ENCODE data around the gene FGF1. TPM values are rescaled to one million over a fixed set of nuclear protein-coding genes. Genes with fewer than 3 reads are reported as not detected.
A peak's percentile ranks its signal among the peaks of the same experiment; 100 is the strongest.

FGF1 gene
- total RNA-seq, 1 donor from 2014 or later, result 1.8 TPM

DNA sequence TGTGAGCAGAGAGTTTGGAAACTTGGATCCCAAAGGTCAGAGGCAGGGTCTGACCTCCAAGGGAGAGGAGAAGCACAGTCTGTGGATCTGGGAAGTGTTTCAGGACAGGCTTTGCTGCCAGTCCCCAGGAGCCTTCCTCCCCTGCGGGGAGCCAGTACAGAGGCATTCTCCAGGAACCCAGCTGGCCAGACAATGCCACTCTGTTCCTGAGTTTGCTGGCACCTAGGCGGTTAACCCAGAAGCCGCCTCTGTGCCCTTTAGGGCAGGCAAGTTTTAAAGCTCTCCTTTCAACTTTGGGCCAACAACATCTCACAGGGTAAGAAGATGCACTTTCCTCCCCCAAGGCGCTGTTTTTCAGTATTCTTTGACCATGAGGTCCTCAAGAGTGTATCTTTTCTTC, 37.0 kb upstream of the FGF1 start:
- DNase-seq (no peak), ATAC-seq (no peak)
- H3K4me3 ChIP-seq, result no peak overlapping the region
- H3K4me1 ChIP-seq, result peaks cover 7% of the 10 kb centered on the region
- H3K9me3 ChIP-seq, result no peaks in the 10 kb centered on the region
- intact Hi-C loops (cut with DNase I), result no loop called here
- no peaks in the 10 kb centered on the region for H3K36me3 ChIP-seq
- no peak overlapping the region for H3K27ac ChIP-seq
- TF ChIP-seq, protein P1, sequence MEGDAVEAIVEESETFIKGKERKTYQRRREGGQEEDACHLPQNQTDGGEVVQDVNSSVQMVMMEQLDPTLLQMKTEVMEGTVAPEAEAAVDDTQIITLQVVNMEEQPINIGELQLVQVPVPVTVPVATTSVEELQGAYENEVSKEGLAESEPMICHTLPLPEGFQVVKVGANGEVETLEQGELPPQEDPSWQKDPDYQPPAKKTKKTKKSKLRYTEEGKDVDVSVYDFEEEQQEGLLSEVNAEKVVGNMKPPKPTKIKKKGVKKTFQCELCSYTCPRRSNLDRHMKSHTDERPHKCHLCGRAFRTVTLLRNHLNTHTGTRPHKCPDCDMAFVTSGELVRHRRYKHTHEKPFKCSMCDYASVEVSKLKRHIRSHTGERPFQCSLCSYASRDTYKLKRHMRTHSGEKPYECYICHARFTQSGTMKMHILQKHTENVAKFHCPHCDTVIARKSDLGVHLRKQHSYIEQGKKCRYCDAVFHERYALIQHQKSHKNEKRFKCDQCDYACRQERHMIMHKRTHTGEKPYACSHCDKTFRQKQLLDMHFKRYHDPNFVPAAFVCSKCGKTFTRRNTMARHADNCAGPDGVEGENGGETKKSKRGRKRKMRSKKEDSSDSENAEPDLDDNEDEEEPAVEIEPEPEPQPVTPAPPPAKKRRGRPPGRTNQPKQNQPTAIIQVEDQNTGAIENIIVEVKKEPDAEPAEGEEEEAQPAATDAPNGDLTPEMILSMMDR (IDR thresholded peaks at IDR 0.05), result no peak
- H3K27me3 ChIP-seq, result no peaks in the 10 kb centered on the region

GRCh38 chr5:142722146-142722545, 36.3 kb upstream of the FGF1 start:
- Histone ChIP-seq H3K4me3 (no peak overlapping the region), H3K4me1 (peaks cover 10% of the 10 kb centered on the region), H3K36me3 (no peaks in the 10 kb centered on the region), H3K27ac (no peak overlapping the region), H3K9me3 (no peaks in the 10 kb centered on the region), H3K27me3 (no peaks in the 10 kb centered on the region)
- DNase-seq (no peak), ATAC-seq (no peak)
- TF ChIP-seq, protein P1 (IDR thresholded peaks at IDR 0.05), result no peak
- intact Hi-C loops (cut with DNase I), result no loop called here

- Histone ChIP-seq H3K4me3 (no peak overlapping the region), H3K9me3 (no peaks in the 10 kb centered on the region), H3K27me3 (no peaks in the 10 kb centered on the region), H3K4me1 (peaks cover 4% of the 10 kb centered on the region), H3K36me3 (no peaks in the 10 kb centered on the region), H3K27ac (no peak overlapping the region)
- ATAC-seq (peak; percentile 20), DNase-seq (no peak)
- TF ChIP-seq, protein P1 (IDR thresholded peaks at IDR 0.05), result no peak
- intact Hi-C loops (cut with DNase I), result no loop called here
Measured at GRCh38 chr5:142720641-142721271, 34.9 kb upstream of the FGF1 start.

DNA sequence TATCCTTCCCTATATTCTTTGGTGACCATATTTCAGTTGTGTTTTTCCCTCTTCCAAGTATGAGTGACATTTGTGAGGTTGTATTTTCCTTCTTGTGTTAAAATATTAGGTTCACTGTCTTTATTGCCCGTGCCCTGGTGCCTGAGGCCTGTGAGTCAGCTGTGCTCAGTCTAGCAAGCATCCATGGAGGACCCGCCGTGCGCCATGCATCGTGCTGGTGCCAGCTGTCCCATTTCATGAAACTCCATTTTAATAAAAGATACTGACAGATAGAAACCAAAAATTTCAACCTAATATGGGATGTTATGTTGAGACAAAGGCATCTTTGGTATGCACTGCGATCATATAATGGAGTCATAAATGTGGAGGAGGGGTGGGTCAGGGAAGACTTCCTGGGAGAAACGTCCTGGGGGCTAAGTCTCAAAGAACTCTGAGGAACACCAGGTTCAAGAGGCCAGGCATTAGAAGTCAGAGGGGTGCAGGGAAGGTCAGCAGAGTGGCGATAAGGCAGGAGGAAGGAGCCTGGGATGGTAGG, 34.0 kb upstream of the FGF1 start:
- peaks cover 4% of the 10 kb centered on the region for H3K4me1 ChIP-seq
- ATAC-seq (no peak), DNase-seq (no peak)
- no peak overlapping the region for H3K4me3 ChIP-seq
- no peaks in the 10 kb centered on the region for H3K36me3 ChIP-seq
- TF ChIP-seq, protein P1 (IDR thresholded peaks at IDR 0.05), result no peak
- intact Hi-C loops (cut with DNase I), result loop anchor here (5.0 kb wide), 1 partner anchor 157 kb away; no protein-coding TSS in a partner anchor
- H3K27ac ChIP-seq, result no peak overlapping the region
- no peaks in the 10 kb centered on the region for H3K27me3 ChIP-seq
- no peaks in the 10 kb centered on the region for H3K9me3 ChIP-seq

DNA sequence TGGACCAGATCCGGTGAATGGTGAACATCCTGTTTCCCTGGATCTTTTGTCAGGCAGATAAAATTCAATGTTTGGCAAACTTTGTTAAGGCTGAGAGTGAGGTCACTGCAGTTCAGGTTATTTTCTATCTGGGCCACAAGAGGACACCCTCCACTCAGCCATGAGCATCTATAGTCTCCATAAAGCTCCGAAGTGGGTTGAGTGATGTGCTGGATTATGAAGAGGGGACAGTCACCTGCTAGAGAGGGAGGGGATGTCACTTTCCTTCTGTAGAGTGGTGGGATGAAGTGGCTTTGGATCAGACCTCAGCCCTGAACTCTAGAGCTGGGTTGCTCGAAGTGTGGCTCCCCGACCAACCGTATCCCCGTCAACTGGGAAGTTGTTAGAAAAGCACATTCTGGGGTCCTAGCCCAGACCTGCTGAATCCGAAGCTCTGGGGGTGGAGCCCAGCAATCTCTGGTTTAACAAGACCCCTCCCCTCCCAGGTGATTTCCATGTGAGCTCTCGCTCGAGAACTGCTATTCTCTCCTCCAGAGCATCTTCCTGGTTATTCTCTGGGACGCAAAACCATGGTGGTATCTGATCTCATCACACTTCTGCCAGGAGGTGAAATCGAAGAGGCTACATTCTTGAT, 31.8 kb upstream of the FGF1 start:
- no peak overlapping the region for H3K27ac ChIP-seq
- H3K36me3 ChIP-seq, result no peaks in the 10 kb centered on the region
- peaks cover 6% of the 10 kb centered on the region for H3K4me1 ChIP-seq
- intact Hi-C loops (cut with DNase I), result loop anchor here (5.0 kb wide), 1 partner anchor 160 kb away; no protein-coding TSS in a partner anchor
- no peaks in the 10 kb centered on the region for H3K27me3 ChIP-seq
- no peak overlapping the region for H3K4me3 ChIP-seq
- ATAC-seq, result peak; percentile 46
- no peaks in the 10 kb centered on the region for H3K9me3 ChIP-seq
- TF ChIP-seq, protein P1 (IDR thresholded peaks at IDR 0.05), result peak; percentile 57
- DNase-seq, result no peak
